Rectal smooth muscle tissue (tissue), 1 donor: Measurements from ENCODE around the gene ARHGEF1.
A peak's percentile ranks its signal among the peaks of the same experiment; 100 is the strongest.

Experiments
- H3K27ac ChIP-seq: one replicate; pipeline ENCODE4 v1.7.0; 2013; ENCODE audit warnings: low read depth, low read length, inconsistent platforms
- H3K27me3 ChIP-seq: one replicate; pipeline ENCODE4 v1.7.0; 2013; ENCODE audit warnings: low read length; ENCODE audit not compliant: control insufficient read depth, insufficient read depth
- H3K36me3 ChIP-seq: one replicate; pipeline ENCODE4 v1.7.0; 2013; ENCODE audit warnings: low read length; ENCODE audit not compliant: control insufficient read depth, insufficient read depth
- H3K4me1 ChIP-seq: one replicate; pipeline ENCODE4 v1.7.0; 2013; ENCODE audit warnings: low read length; ENCODE audit not compliant: control insufficient read depth, insufficient read depth
- H3K4me3 ChIP-seq: one replicate; pipeline ENCODE4 v1.7.0; 2013; ENCODE audit warnings: low read length
- H3K9ac ChIP-seq: one replicate; pipeline ENCODE4 v1.7.0; 2013; ENCODE audit warnings: low read length

The ARHGEF1 gene

DNA sequence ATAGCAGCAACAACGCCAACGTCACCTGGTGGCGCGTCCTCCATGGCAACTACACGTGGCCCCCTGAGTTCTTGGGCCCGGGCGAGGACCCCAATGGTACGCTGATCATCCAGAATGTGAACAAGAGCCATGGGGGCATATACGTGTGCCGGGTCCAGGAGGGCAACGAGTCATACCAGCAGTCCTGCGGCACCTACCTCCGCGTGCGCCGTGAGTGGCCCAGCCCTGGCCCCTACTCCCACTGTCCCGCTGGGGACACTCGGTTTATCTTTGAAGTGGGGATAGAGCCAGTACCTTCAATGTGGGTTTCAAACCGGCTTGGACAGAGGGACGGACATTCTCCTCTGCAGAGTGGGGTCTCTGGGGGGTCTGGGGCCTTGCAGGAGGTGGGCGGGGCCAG is 3.9 kb upstream of the ARHGEF1 start:
- no peaks in the 10 kb centered on the region for H3K36me3 ChIP-seq
- no peak overlapping the region for H3K4me3 ChIP-seq
- H3K27ac ChIP-seq: no peak overlapping the region
- no peak overlapping the region for H3K9ac ChIP-seq
- no peaks in the 10 kb centered on the region for H3K27me3 ChIP-seq
- no peaks in the 10 kb centered on the region for H3K4me1 ChIP-seq

GRCh38 chr19:41879670-41880328 is 3.2 kb upstream of the ARHGEF1 start:
- Histone ChIP-seq H3K9ac (no peak overlapping the region), H3K36me3 (no peaks in the 10 kb centered on the region), H3K4me3 (no peak overlapping the region), H3K27me3 (no peaks in the 10 kb centered on the region), H3K4me1 (no peaks in the 10 kb centered on the region), H3K27ac (no peak overlapping the region)

- Histone ChIP-seq H3K27me3 (no peaks in the 10 kb centered on the region), H3K4me1 (no peaks in the 10 kb centered on the region), H3K27ac (no peak overlapping the region), H3K9ac (no peak overlapping the region), H3K36me3 (no peaks in the 10 kb centered on the region), H3K4me3 (no peak overlapping the region)
Measured at GRCh38 chr19:41880329-41880708, 2.7 kb upstream of the ARHGEF1 start.

DNA sequence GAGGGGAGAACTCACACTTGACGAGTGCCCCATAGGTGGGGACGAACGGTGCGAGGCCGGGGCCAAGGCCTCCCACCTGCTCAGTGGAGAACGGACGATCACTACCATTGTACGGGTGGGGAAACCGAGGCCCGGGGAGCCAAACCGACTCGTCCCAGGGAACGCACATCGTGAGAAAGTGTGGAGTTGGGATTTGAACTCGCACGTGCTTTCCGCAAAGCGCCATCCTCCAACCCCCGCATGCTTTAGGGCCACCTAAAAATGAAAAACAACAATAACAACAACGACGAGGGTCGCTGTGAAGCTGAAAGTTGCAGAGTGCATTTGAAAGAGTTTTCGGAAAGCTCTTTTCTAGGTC is 458 bp downstream of the ARHGEF1 start:
- H3K36me3 ChIP-seq: no peaks in the 10 kb centered on the region
- no peaks in the 10 kb centered on the region for H3K4me1 ChIP-seq
- H3K27me3 ChIP-seq: no peaks in the 10 kb centered on the region
- H3K9ac ChIP-seq: peak overlapping the region; percentile 16
- peak overlapping the region; percentile 50 for H3K27ac ChIP-seq
- H3K4me3 ChIP-seq: peak overlapping the region; percentile 79

GRCh38 chr19:41883821-41884733 is 1.1 kb downstream of the ARHGEF1 start:
- no peaks in the 10 kb centered on the region for H3K36me3 ChIP-seq
- peak overlapping the region; percentile 79 for H3K4me3 ChIP-seq
- H3K4me1 ChIP-seq: no peaks in the 10 kb centered on the region
- peak overlapping the region; percentile 50 for H3K27ac ChIP-seq
- peak overlapping the region; percentile 34 for H3K9ac ChIP-seq
- no peaks in the 10 kb centered on the region for H3K27me3 ChIP-seq

DNA sequence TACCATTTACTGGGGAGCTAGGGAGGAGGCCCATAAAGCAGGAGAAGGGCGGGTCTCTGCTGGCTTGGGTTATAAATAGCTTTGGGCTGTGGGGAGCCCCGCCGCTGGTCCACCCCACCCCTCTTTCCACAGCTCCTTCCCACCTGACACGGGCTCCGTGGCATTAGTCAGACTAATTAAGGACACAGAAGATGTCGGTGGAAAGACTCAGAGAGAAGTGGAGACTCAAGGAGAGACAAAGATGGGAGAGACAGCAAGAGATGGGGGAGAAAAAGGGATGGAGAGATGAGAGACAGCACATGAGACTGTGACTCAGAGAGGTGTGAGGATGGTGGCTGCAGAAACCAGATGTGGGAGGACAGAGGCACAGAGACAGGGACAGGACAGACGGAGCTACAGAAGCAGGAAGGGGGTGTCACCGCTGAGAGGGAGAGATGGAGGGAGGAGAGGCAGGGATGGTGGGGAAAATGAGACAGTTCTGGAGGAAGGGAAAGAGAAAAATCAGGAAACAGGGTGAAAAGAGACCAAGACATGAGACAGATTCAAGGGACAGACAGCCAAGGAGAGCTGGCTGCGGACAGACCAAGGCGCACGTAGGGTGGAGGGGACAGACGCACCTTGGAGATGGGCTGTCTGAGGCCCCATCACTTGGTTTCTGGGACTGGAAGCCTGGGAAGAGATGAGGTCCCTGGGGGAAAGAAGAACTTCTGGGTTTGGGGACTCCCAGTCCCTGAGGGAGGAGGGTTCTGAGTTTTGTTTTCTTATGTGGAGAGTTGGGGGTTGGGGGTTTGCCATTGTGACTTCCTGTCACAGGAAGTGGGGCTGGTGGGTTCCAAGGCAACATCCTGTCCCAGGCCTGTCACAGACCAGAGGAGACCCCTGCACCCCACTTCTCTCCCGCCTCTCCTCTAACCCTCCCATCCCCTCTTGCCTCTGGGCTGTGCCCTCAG is 4.1 kb downstream of the ARHGEF1 start:
- H3K4me3 ChIP-seq: no peak overlapping the region
- H3K27me3 ChIP-seq: no peaks in the 10 kb centered on the region
- no peaks in the 10 kb centered on the region for H3K4me1 ChIP-seq
- no peak overlapping the region for H3K27ac ChIP-seq
- H3K9ac ChIP-seq: peak overlapping the region; percentile 16
- H3K36me3 ChIP-seq: peaks cover 3% of the 10 kb centered on the region

GRCh38 chr19:41887711-41888382 is 4.9 kb downstream of the ARHGEF1 start:
- no peak overlapping the region for H3K27ac ChIP-seq
- H3K4me1 ChIP-seq: no peaks in the 10 kb centered on the region
- no peaks in the 10 kb centered on the region for H3K27me3 ChIP-seq
- H3K4me3 ChIP-seq: no peak overlapping the region
- no peak overlapping the region for H3K9ac ChIP-seq
- peaks cover 7% of the 10 kb centered on the region for H3K36me3 ChIP-seq

DNA sequence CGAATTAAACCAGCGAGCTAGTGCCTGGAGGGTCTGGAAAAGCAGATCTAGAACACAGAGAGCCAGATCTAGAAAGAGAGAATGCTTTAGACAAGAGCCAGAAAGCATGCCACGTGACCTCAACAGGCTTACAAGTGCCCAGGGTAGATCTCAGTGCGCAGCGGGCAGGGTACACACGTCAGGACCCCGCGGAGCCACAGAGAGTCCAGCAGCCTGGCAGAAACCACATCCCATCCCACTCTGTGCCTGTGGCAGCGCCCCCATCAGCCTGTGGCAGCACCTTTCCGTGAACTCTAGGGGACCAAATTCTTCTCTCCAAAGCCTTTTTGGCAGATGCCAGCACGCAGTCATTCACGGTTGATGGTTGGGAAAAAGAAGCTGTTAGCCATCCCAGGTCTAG is 5.9 kb downstream of the ARHGEF1 start:
- Histone ChIP-seq H3K9ac (no peak overlapping the region), H3K4me1 (no peaks in the 10 kb centered on the region), H3K4me3 (no peak overlapping the region), H3K27me3 (no peaks in the 10 kb centered on the region), H3K27ac (no peak overlapping the region), H3K36me3 (peaks cover 9% of the 10 kb centered on the region)

- Histone ChIP-seq H3K4me3 (no peak overlapping the region), H3K9ac (no peak overlapping the region), H3K36me3 (peaks cover 14% of the 10 kb centered on the region), H3K27ac (no peak overlapping the region), H3K27me3 (no peaks in the 10 kb centered on the region), H3K4me1 (no peaks in the 10 kb centered on the region)
Measured at GRCh38 chr19:41889896-41890295, 6.9 kb downstream of the ARHGEF1 start.

DNA sequence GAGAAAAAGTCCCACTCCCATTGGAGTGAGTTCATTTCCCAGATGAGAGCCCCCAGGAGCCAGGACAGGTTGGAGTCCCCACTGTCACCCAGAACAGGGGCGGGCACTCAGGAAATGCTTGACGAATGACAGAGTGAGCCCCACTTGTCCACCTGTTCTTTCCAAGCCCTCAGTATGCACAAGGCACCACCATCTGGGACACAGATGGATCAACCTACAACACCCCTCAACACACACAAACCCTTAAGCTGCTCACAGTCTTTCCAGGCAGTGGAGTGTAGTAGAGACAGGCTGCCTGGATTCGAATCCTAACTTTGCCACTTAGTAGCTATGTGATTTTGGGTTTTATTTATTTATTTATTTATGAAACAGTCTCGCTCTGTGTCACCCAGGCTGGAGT is 8.0 kb downstream of the ARHGEF1 start:
- H3K4me3 ChIP-seq: no peak overlapping the region
- no peak overlapping the region for H3K27ac ChIP-seq
- H3K27me3 ChIP-seq: no peaks in the 10 kb centered on the region
- no peaks in the 10 kb centered on the region for H3K4me1 ChIP-seq
- H3K36me3 ChIP-seq: peaks cover 23% of the 10 kb centered on the region
- no peak overlapping the region for H3K9ac ChIP-seq

- no peaks in the 10 kb centered on the region for H3K27me3 ChIP-seq
- H3K4me1 ChIP-seq: no peaks in the 10 kb centered on the region
- H3K4me3 ChIP-seq: no peak overlapping the region
- H3K9ac ChIP-seq: no peak overlapping the region
- peaks cover 25% of the 10 kb centered on the region for H3K36me3 ChIP-seq
- H3K27ac ChIP-seq: no peak overlapping the region
Measured at GRCh38 chr19:41892173-41892902, 9.4 kb downstream of the ARHGEF1 start.
